Measurements from ENCODE around the gene ROBO1. TPM values are rescaled to one million over a fixed set of nuclear protein-coding genes. Genes with fewer than 3 reads are reported as not detected.

The ROBO1 gene
- total and polyA plus RNA-seq, 2 of the 13 experiments (the other 11 are each of a cell fraction or from before 2014, with no cell fraction given) = 52.2 to 71.0 TPM

- TF ChIP-seq ZNF280D (CRISPR knock-in tag; IDR thresholded peaks at IDR 0.05) (peak; percentile 82; the same call in 1 of the 2 replicates), HDAC6 (IDR thresholded peaks at IDR 0.05; ENCODE audit: low read depth, low read length) (no peak), TMF1 (CRISPR knock-in tag; IDR thresholded peaks at IDR 0.05; ENCODE audit: low read depth) (no peak), ATF1 (CRISPR knock-in tag; IDR thresholded peaks at IDR 0.05) (peak; percentile 53; the same call in 1 of the 2 replicates), KDM5B (CRISPR knock-in tag; IDR thresholded peaks at IDR 0.05; ENCODE audit: borderline replicate concordance) (no peak), MEIS1 (CRISPR knock-in tag; IDR thresholded peaks at IDR 0.05; ENCODE audit: borderline replicate concordance) (no peak; the same call in 1 of the 2 replicates), GZF1 (CRISPR knock-in tag; IDR thresholded peaks at IDR 0.05) (0 out of 2 replicates have a peak, but pooled peaks have one; percentile 34), ZNF17 (CRISPR knock-in tag; IDR thresholded peaks at IDR 0.05) (no peak), ZNF496 (CRISPR knock-in tag; IDR thresholded peaks at IDR 0.05; ENCODE audit: insufficient replicate concordance) (no peak), PTBP1 (IDR thresholded peaks at IDR 0.05; ENCODE audit: low read depth, low read length, poor library complexity, severe bottlenecking) (no peak), MBD4 (IDR thresholded peaks at IDR 0.05; ENCODE audit: borderline replicate concordance, low read length) (no peak), EED (CRISPR knock-in tag; IDR thresholded peaks at IDR 0.05) (no peak), TARDBP (CRISPR knock-in tag; IDR thresholded peaks at IDR 0.05) (0 out of 2 replicates have a peak, but pooled peaks have one; percentile 34), ZNF790 (CRISPR knock-in tag; IDR thresholded peaks at IDR 0.05; ENCODE audit: borderline replicate concordance) (no peak), PLSCR1 (CRISPR knock-in tag; IDR thresholded peaks at IDR 0.05; ENCODE audit: borderline replicate concordance) (no peak), FOXA3 (CRISPR knock-in tag; IDR thresholded peaks at IDR 0.05) (peak; percentile 95), ZNF160 (CRISPR knock-in tag; IDR thresholded peaks at IDR 0.05) (0 out of 2 replicates have a peak, but pooled peaks have one; percentile 31), ZNF629 (CRISPR knock-in tag; conservative IDR thresholded peaks at IDR 0.05) (no peak), ISL2 (CRISPR knock-in tag; IDR thresholded peaks at IDR 0.05) (peak; percentile 81), RBFOX2 (IDR thresholded peaks at IDR 0.05; ENCODE audit: low read depth, low read length) (no peak), DNMT3B (CRISPR knock-in tag; conservative IDR thresholded peaks at IDR 0.05) (0 out of 2 replicates have a peak, but pooled peaks have one; percentile 62), ZNF720 (CRISPR knock-in tag; IDR thresholded peaks at IDR 0.05) (no peak), HES4 (CRISPR knock-in tag; IDR thresholded peaks at IDR 0.05; ENCODE audit: borderline replicate concordance) (no peak), SIX4 (CRISPR knock-in tag; IDR thresholded peaks at IDR 0.05) (no peak), SMARCC2 (IDR thresholded peaks at IDR 0.05) (no peak), DBP (CRISPR knock-in tag; IDR thresholded peaks at IDR 0.05; ENCODE audit: not compliant biosample characterization) (no peak), HMG20B (CRISPR knock-in tag; conservative IDR thresholded peaks at IDR 0.05) (no peak), ZFY (CRISPR knock-in tag; IDR thresholded peaks at IDR 0.05) (no peak)
Measured at GRCh38 chr3:78919021-78919755, 848.6 kb downstream of the ROBO1 start (continued).
